Stimulated activated CD8-positive, alpha-beta memory T cell treated with anti-CD3 and anti-CD28 coated beads, Interleukin-4, amount 100 ng/mL, for 48 hours (primary cell): Measurements from ENCODE around the gene SULT2B1.
"Not testable (repeated sequence)": the region's sequence is repeated elsewhere in the genome, so short reads cannot be mapped to it uniquely, and the experiment has no call there.

Experiments
- DNase-seq: peaks from one replicate; pipeline ENCODE4 v3.0.0-alpha.2; 2020

SULT2B1 gene

GRCh38 chr19:48551437-48552302, at the start of gene SULT2B1:
Gene SULT2B1, plus strand, starts transcription at chr19:48552172. Its CDS starts 81 bp downstream, at chr19:48552253.
- DNase-seq = no peak

- no peak for DNase-seq
Measured at GRCh38 chr19:48502350-48503018, 49.5 kb upstream of the SULT2B1 start.

GRCh38 chr19:48506138-48506733, 45.7 kb upstream of the SULT2B1 start:
- no peak for DNase-seq

GRCh38 chr19:48507911-48508439, 44.0 kb upstream of the SULT2B1 start:
- no peak for DNase-seq

GRCh38 chr19:48508729-48509411, 43.1 kb upstream of the SULT2B1 start:
- DNase-seq = no peak

- DNase-seq = no peak
Measured at GRCh38 chr19:48509467-48510194, 42.3 kb upstream of the SULT2B1 start.

GRCh38 chr19:48510421-48511268, 41.3 kb upstream of the SULT2B1 start:
- peak; percentile 83 for DNase-seq

GRCh38 chr19:48511321-48511731, 40.6 kb upstream of the SULT2B1 start:
- peak; percentile 44 for DNase-seq

- peak; percentile 83 for DNase-seq
Measured at GRCh38 chr19:48511800-48512503, 40.0 kb upstream of the SULT2B1 start, which contains the start of gene LMTK3. Gene LMTK3, minus strand, starts transcription at chr19:48511835. Its CDS starts 259 bp downstream, at chr19:48511576.

GRCh38 chr19:48512504-48513288, 39.3 kb upstream of the SULT2B1 start:
- no peak for DNase-seq

GRCh38 chr19:48513289-48514122, 38.5 kb upstream of the SULT2B1 start:
- DNase-seq = peak; percentile 80

- DNase-seq = no peak
Measured at GRCh38 chr19:48514123-48514458, 37.9 kb upstream of the SULT2B1 start.

- DNase-seq = no peak
Measured at GRCh38 chr19:48516536-48516935, 35.4 kb upstream of the SULT2B1 start.

- no peak for DNase-seq
Measured at GRCh38 chr19:48518207-48518606, 33.8 kb upstream of the SULT2B1 start.

GRCh38 chr19:48519426-48519825, 32.5 kb upstream of the SULT2B1 start:
- DNase-seq = not testable (repeated sequence)

GRCh38 chr19:48520134-48520533, 31.8 kb upstream of the SULT2B1 start:
- DNase-seq = no peak

GRCh38 chr19:48524221-48524620, 27.8 kb upstream of the SULT2B1 start:
- no peak for DNase-seq

GRCh38 chr19:48524732-48525131, 27.2 kb upstream of the SULT2B1 start:
- DNase-seq = no peak

- DNase-seq = no peak
Measured at GRCh38 chr19:48529156-48529555, 22.8 kb upstream of the SULT2B1 start.
